Upper lobe of left lung (tissue), 4 donors: ENCODE results near the gene ARSD.
"Not testable (repeated sequence)": the region's sequence is repeated elsewhere in the genome, so short reads cannot be mapped to it uniquely, and the experiment has no call there.

Source experiments
- EP300 ChIP-seq, 4 donors: sonication (generic); formaldehyde crosslinking; IDR thresholded peaks; one replicate each; pipeline ENCODE4 v1.5.1; 2017; ENCODE audit warnings: antibody characterized with exemption in 4 of 4, control low read depth in 2 of 4
- POLR2A ChIP-seq, 4 donors: fragments of 450-650 bp; IDR thresholded peaks; one replicate each; pipeline ENCODE4 v1.5.1; 2016 to 2017; ENCODE audit warnings: antibody characterized with exemption in 4 of 4, mild to moderate bottlenecking in 2 of 4
- POLR2AphosphoS5 ChIP-seq, 2 donors: sonication (generic); formaldehyde crosslinking; IDR thresholded peaks; one replicate each; pipeline ENCODE4 v1.5.1; 2017; ENCODE audit warnings: antibody characterized with exemption in 2 of 2
- TF ChIP-seq, protein P1 (sequence below), 6 experiments: fragments of 450-650 bp in 4 of 6; fragments of 200-600 bp in 2 of 6; sonication (generic) in 2 of 6; IDR thresholded peaks; one replicate each; pipeline ENCODE4 v1.5.1; 2016 to 2019; ENCODE audit warnings: antibody characterized with exemption in 6 of 6

DNA sequence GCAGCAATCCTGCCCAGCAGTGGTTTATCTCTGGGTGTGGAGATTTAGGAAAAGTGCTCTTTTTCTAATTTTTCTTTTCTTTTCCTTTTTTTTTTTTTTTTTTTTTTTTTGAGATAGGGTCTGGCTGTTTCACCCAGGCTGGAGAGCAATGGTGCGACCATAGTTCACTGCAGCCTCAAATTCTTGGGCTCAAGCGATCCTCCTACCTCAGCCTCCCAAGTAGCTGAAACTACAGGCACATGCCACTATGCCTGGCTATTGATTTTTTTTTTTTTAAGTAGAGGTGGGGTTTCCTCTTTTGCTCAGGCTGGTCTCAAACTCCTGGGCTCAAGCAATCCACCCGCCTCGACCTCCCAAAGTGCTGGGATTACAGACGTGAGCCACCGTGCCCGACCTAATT is 34.3 kb upstream of the ARSD start:
- TF ChIP-seq, protein P1, sequence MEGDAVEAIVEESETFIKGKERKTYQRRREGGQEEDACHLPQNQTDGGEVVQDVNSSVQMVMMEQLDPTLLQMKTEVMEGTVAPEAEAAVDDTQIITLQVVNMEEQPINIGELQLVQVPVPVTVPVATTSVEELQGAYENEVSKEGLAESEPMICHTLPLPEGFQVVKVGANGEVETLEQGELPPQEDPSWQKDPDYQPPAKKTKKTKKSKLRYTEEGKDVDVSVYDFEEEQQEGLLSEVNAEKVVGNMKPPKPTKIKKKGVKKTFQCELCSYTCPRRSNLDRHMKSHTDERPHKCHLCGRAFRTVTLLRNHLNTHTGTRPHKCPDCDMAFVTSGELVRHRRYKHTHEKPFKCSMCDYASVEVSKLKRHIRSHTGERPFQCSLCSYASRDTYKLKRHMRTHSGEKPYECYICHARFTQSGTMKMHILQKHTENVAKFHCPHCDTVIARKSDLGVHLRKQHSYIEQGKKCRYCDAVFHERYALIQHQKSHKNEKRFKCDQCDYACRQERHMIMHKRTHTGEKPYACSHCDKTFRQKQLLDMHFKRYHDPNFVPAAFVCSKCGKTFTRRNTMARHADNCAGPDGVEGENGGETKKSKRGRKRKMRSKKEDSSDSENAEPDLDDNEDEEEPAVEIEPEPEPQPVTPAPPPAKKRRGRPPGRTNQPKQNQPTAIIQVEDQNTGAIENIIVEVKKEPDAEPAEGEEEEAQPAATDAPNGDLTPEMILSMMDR (IDR thresholded peaks at IDR 0.05): not testable (repeated sequence)
- not testable (repeated sequence) for TF ChIP-seq EP300, POLR2AphosphoS5, POLR2A (IDR thresholded peaks at IDR 0.05)
